ENCODE results near the gene ARID5A. TPM values are rescaled to one million over a fixed set of nuclear protein-coding genes. Genes with fewer than 3 reads are reported as not detected.
A peak's percentile ranks its signal among the peaks of the same experiment; 100 is the strongest.

Gene ARID5A
- total RNA-seq, 2 donors from 2014 or later: 81.4 to 115 TPM

DNA sequence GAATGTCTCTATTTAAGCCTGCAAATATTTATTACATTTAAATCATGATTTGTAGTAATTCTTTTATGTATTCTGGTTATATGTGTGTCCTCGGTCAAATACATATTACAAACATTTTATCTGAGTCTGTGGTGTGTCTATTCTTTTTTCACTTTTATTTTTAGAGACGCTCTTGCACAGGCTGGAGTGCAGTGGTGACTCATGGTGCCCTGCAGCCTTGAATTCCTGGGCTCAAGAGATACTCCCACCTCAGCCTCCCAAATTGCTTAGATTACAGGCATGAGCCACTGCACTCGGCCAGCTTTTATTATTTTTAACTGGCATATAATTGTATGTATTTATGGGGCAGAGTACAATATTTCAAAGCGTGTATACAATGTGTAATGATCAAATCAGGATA, 47.5 kb downstream of the ARID5A start:
- Mint-ChIP-seq H3K36me3 (peaks cover 25% of the 10 kb centered on the region), H3K4me1 (ENCODE audit: low read depth in 2 of 2) (peaks cover 8 to 18% of the 10 kb centered on the region in 2 donors)
- ATAC-seq: no peak

GRCh38 chr2:96587843-96588242, 51.3 kb downstream of the ARID5A start:
- no peaks in the 10 kb centered on the region for H3K27me3 Mint-ChIP-seq
- H3K36me3 Mint-ChIP-seq: peaks cover 30% of the 10 kb centered on the region
- DNase-seq (ENCODE audit: low spot score) (no peak), ATAC-seq (no peak)
- H3K4me3 Mint-ChIP-seq: no peak overlapping the region
- peaks cover 27 to 31% of the 10 kb centered on the region in 2 donors for H3K4me1 Mint-ChIP-seq (ENCODE audit: low read depth in 2 of 2)
- no peak overlapping the region for H3K27ac Mint-ChIP-seq
- H3K9me3 Mint-ChIP-seq: no peaks in the 10 kb centered on the region

More for the DNA sequence above, 47.5 kb downstream of the ARID5A start:
- Mint-ChIP-seq H3K27ac (no peak overlapping the region), H3K9me3 (no peaks in the 10 kb centered on the region), H3K27me3 (no peaks in the 10 kb centered on the region), H3K4me3 (no peak overlapping the region)
- DNase-seq (ENCODE audit: low spot score): no peak

DNA sequence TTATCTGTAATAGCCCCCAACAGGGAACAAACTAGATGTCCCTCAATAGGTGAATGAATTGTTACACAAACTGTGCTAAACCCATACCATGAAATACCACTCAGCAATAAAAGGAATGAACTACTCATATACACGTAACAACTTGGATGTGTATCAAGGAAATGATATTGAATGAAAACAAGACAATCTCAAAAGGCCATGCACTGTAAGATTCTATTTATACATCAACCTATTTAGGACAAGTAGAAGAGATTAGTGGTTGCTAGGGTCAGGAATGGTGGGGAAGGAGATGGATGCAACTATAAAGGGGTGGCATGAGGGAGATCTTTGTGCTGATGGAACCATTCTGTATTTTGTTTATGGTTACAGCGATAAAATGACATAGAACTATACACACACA, 54.5 kb downstream of the ARID5A start:
- ATAC-seq: no peak
- H3K27me3 Mint-ChIP-seq: no peaks in the 10 kb centered on the region
- H3K9me3 Mint-ChIP-seq: no peaks in the 10 kb centered on the region
- H3K4me3 Mint-ChIP-seq: no peak overlapping the region
- peak overlapping the region in 1 of 2 donors; percentile 45 for H3K27ac Mint-ChIP-seq
- H3K36me3 Mint-ChIP-seq: peaks cover 44% of the 10 kb centered on the region
- DNase-seq (ENCODE audit: low spot score): no peak
- peaks cover 56 to 63% of the 10 kb centered on the region in 2 donors for H3K4me1 Mint-ChIP-seq (ENCODE audit: low read depth in 2 of 2)

DNA sequence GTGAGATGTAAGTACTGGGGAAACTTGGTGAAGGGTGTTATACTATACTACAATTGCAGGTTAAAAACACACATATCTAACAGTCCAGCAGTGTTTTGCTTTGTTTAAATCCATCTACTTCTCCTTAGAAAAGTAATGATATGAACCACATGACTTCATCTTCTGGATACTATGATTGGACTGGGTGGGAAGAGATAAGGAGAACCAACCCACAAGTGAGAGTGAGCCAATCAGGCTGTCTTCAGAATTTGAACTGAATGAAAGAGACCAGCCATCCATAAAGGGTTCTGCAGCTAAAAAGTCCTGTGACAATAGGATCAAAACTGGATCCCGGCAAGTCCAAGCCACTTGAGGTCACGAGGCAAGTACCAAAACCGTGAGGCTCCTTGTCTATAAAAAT, 54.9 kb downstream of the ARID5A start:
- no peak for DNase-seq (ENCODE audit: low spot score)
- no peaks in the 10 kb centered on the region for H3K27me3 Mint-ChIP-seq
- peak overlapping the region in 1 of 2 donors; percentile 45 for H3K27ac Mint-ChIP-seq
- H3K36me3 Mint-ChIP-seq: peaks cover 44% of the 10 kb centered on the region
- no peak overlapping the region for H3K4me3 Mint-ChIP-seq
- no peaks in the 10 kb centered on the region for H3K9me3 Mint-ChIP-seq
- peaks cover 56 to 63% of the 10 kb centered on the region in 2 donors for H3K4me1 Mint-ChIP-seq (ENCODE audit: low read depth in 2 of 2)
- no peak for ATAC-seq

- Mint-ChIP-seq H3K4me3 (peak overlapping the region; percentile 77), H3K4me1 (ENCODE audit: low read depth in 2 of 2) (peaks cover 51 to 52% of the 10 kb centered on the region in 2 donors), H3K36me3 (peaks cover 37% of the 10 kb centered on the region), H3K9me3 (no peaks in the 10 kb centered on the region), H3K27ac (peak overlapping the region; percentile 94 to 95), H3K27me3 (no peaks in the 10 kb centered on the region)
- DNase-seq (ENCODE audit: low spot score): no peak
- peak; percentile 50 to 54 for ATAC-seq
Observed at GRCh38 chr2:96594282-96594681, 57.7 kb downstream of the ARID5A start.

DNA sequence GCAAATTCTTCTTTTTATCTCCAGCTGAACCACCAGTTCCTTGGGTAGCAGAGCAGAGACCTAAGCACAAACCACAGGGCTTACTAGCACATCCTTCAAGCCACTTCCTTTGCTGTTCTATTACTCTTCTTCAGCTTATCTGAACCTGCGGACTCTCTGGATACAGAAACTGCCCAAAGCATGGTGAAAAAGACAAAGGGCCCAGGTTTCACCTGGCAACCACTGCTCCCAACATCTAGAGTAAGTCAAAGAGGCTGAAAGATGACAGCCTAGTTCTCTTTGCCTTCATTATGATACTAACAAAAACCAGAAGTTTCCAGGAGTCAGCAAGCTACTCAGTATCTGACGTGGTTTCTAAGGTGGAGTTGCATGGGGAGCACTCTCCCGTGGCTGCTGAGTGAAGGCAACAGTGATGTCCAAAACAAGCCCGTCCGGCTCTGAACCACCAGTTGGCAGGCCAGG, 58.2 kb downstream of the ARID5A start:
- Mint-ChIP-seq H3K4me3 (peak overlapping the region; percentile 77), H3K27me3 (no peaks in the 10 kb centered on the region), H3K9me3 (no peaks in the 10 kb centered on the region), H3K4me1 (ENCODE audit: low read depth in 2 of 2) (peaks cover 47 to 50% of the 10 kb centered on the region in 2 donors), H3K36me3 (peaks cover 34% of the 10 kb centered on the region), H3K27ac (peak overlapping the region; percentile 94 to 95)
- ATAC-seq (peak; percentile 79 to 92), DNase-seq (ENCODE audit: low spot score) (no peak)

DNA sequence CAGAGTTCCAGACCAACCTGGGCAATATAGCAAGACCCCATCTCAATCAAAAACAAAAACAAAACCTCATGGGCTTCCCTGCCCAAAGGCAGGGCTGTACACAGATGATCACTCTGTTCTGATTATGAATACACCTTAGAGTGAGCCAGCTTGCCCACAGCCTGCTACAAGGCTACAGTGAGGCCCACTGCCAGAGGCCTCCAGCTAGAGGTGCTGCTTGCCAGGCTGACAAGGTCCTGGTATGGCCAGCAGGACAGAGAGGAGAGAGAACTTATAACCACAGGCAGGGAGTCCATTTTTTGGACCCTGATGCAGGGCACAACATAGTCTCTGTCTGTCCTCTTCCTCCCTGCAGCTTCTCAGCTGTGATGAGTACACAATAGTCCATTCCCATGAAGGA, 60.0 kb downstream of the ARID5A start:
- no peak for DNase-seq (ENCODE audit: low spot score)
- Mint-ChIP-seq H3K27ac (no peak overlapping the region), H3K4me3 (no peak overlapping the region), H3K36me3 (peaks cover 45% of the 10 kb centered on the region), H3K9me3 (no peaks in the 10 kb centered on the region), H3K4me1 (ENCODE audit: low read depth in 2 of 2) (peaks cover 42 to 50% of the 10 kb centered on the region in 2 donors), H3K27me3 (no peaks in the 10 kb centered on the region)
- ATAC-seq: no peak

DNA sequence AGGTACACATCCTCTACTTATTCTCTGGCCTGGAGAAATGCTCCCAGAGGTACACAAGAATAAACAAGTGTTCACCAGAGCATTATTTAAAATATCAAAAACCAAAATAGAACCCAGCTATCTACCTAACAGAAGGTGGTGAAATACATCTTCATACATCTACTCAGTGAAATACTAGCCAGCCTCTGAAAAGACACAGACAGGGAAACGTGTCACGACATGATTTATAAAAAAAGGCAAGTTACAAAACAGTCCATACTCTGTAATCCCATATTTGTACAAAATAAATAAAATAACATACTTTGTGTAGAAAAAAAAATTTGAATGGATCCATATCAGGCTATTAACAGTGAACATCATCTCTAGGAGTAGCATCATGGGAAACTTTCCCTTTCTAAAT, 63.4 kb downstream of the ARID5A start:
- no peak for DNase-seq (ENCODE audit: low spot score)

DNA sequence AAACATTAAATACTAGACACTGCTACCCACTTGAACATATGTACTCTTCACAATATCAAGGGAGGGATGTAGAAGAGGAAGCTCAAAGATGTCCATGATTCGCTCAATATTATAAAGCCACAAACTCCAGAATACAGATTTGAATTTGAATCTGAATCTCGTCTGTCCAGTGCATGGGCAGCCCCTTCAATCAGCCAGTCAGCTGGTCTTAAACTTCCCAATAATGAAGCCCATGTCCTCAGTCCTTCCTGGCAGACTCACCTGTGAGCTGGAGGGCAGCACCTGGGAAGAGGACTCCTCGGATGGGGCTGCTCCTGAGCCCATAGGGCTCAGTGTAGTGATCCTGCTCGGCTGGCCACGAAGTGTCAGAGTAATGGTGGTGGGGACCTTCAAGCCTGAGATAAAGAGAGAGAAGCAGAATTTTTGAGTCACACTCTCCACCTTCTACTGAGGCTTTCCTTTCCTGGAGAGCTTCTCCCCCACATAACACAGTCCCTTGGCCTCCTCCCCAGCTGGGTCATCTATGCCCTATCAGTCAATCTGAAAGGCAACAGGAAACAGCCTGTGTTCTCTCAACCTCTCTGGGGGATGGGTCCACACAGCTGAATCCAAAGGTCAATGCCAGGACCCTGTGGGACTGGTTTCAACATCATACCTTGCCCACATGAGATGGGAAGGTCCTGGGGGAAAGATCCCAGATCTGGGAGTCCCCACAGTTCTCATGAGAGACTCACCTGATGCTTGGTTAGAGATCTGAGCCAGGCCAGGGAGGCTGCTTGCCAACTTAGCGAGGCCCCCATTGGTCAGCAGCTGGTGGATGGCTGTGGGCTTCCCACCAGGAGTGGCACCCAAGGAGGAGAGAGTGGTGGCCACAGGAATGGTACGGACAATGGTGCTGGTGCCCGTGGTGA, 65.1 kb downstream of the ARID5A start:
- Mint-ChIP-seq H3K27ac (peak overlapping the region; percentile 72 to 80), H3K36me3 (peaks cover 46% of the 10 kb centered on the region), H3K27me3 (no peaks in the 10 kb centered on the region), H3K4me3 (peak overlapping the region; percentile 29), H3K9me3 (no peaks in the 10 kb centered on the region), H3K4me1 (ENCODE audit: low read depth in 2 of 2) (peaks cover 21 to 22% of the 10 kb centered on the region in 2 donors)
- ATAC-seq: peak; percentile 63 to 92
- DNase-seq (ENCODE audit: low spot score): no peak

More for the DNA sequence above, 63.4 kb downstream of the ARID5A start:
- Mint-ChIP-seq H3K27me3 (no peaks in the 10 kb centered on the region), H3K4me1 (ENCODE audit: low read depth in 2 of 2) (peaks cover 25 to 26% of the 10 kb centered on the region in 2 donors), H3K36me3 (peaks cover 33% of the 10 kb centered on the region), H3K9me3 (no peaks in the 10 kb centered on the region), H3K4me3 (no peak overlapping the region), H3K27ac (no peak overlapping the region)
- ATAC-seq: no peak

Other genes with a start within 250 kb of the ARID5A start
- 100 to 1,000 TPM; 166 to 201 TPM for gene SNRNP200, start 231.2 kb upstream of the ARID5A start, total RNA-seq
- 10 to 100 TPM; 48.2 to 62.2 TPM for gene ITPRIPL1, start 211.4 kb upstream of the ARID5A start, total RNA-seq
- gene NCAPH, start 201.0 kb upstream of the ARID5A start, total RNA-seq: 100 to 1,000 TPM in 1 of 2 donors, 10 to 100 TPM in 1; 26.5 to 102 TPM
- under 1 TPM in 1 of 2 donors, not detected in 1; 0.64 TPM for gene NEURL3, start 31.4 kb upstream of the ARID5A start, total RNA-seq
- gene KANSL3, start 101.6 kb downstream of the ARID5A start, total RNA-seq: 10 to 100 TPM; 62.3 to 95.6 TPM
- not detected for gene FER1L5, start 106.0 kb downstream of the ARID5A start, total RNA-seq
- gene LMAN2L, start 203.3 kb downstream of the ARID5A start, total RNA-seq: 1 to 10 TPM; 7.5 to 8.3 TPM
- gene CNNM4, start 224.2 kb downstream of the ARID5A start, total RNA-seq: 1 to 10 TPM; 7.3 to 8.4 TPM